ENCODE results near the gene COPA.

GRCh38 chr1:160261556-160261892, 81.5 kb downstream of the COPA start:
- TF ChIP-seq CTCF (conservative IDR thresholded peaks at IDR 0.05; ENCODE audit: low read depth, low read length) (no peak), EZH2 (IDR thresholded peaks at IDR 0.05; ENCODE audit: low read length, unreplicated experiment) (no peak)
